Activated naive CD4-positive, alpha-beta T cell treated with anti-CD3 and anti-CD28 coated beads, Interleukin-2, amount 10 ng/mL, durations not matched to agents 7 days and 5 days (primary cell): ENCODE data around the gene ENPEP.
"Not testable (repeated sequence)": the region's sequence is repeated elsewhere in the genome, so short reads cannot be mapped to it uniquely, and the experiment has no call there.

Experiments used
- CTCF ChIA-PET: fragments of 350-600 bp; sonication (Branson Sonifier 250); formaldehyde crosslinking; loops from one replicate; lab custom pipeline; 2021; ENCODE audit warnings: antibody characterized with exemption; lab: Charles Lee
- DNase-seq: peaks from one replicate; pipeline ENCODE4 v3.0.0-alpha.2; 2020
- H3K27ac Mint-ChIP-seq: one replicate; pipeline ENCODE4 v1.8.0; 2021; ENCODE audit warnings: mild to moderate bottlenecking, moderate library complexity, mixed read lengths
- H3K27me3 Mint-ChIP-seq: one replicate; pipeline ENCODE4 v1.8.0; 2021; ENCODE audit warnings: mild to moderate bottlenecking, mixed read lengths
- H3K36me3 Mint-ChIP-seq: one replicate; pipeline ENCODE4 v1.8.0; 2021; ENCODE audit warnings: mixed read lengths
- H3K4me1 Mint-ChIP-seq: one replicate; pipeline ENCODE4 v1.8.0; 2021; ENCODE audit warnings: mixed read lengths
- H3K4me3 Mint-ChIP-seq: one replicate; pipeline ENCODE4 v1.8.0; 2021; ENCODE audit warnings: mild to moderate bottlenecking, moderate library complexity, mixed read lengths
- H3K9me3 Mint-ChIP-seq: one replicate; pipeline ENCODE4 v1.8.0; 2021; ENCODE audit warnings: mixed read lengths

Gene ENPEP

GRCh38 chr4:110472583-110473329 is 3.2 kb upstream of the ENPEP start:
- Mint-ChIP-seq H3K4me3 (no peak overlapping the region), H3K9me3 (no peaks in the 10 kb centered on the region), H3K36me3 (no peaks in the 10 kb centered on the region), H3K4me1 (no peaks in the 10 kb centered on the region), H3K27ac (no peak overlapping the region), H3K27me3 (peaks cover 8% of the 10 kb centered on the region)
- DNase-seq: no peak
- CTCF ChIA-PET: no interaction called here

GRCh38 chr4:110474481-110474880 is 1.5 kb upstream of the ENPEP start:
- H3K27ac Mint-ChIP-seq: no peak overlapping the region
- H3K9me3 Mint-ChIP-seq: no peaks in the 10 kb centered on the region
- H3K27me3 Mint-ChIP-seq: peaks cover 6% of the 10 kb centered on the region
- CTCF ChIA-PET: no interaction called here
- no peak for DNase-seq
- no peak overlapping the region for H3K4me3 Mint-ChIP-seq
- H3K4me1 Mint-ChIP-seq: no peaks in the 10 kb centered on the region
- H3K36me3 Mint-ChIP-seq: no peaks in the 10 kb centered on the region

- CTCF ChIA-PET: not testable (repeated sequence)
These were observed 875 bp upstream of the ENPEP start for GRCh38 chr4:110475080-110475479.

DNA sequence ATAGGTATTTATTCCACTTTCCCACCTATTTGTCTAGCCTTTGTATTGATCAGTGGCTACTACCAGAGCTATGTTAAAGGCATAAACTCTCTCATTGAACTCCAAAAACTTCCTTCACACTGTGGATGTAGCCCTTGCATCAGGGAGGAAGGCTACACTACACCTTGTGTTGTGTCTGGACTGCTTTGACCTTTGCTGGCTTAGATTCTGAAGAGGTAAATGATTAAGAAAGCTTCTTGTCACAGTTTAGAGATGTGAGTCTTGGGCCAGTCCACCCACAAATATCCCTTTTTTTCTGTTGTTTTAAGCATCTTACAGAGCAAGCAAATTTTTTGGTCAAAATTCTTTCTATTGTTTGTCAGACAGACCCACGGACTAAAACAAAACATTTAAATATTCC is 1.9 kb downstream of the ENPEP start:
- Mint-ChIP-seq H3K27ac (no peak overlapping the region), H3K36me3 (no peaks in the 10 kb centered on the region), H3K4me3 (no peak overlapping the region), H3K4me1 (no peaks in the 10 kb centered on the region), H3K27me3 (peaks cover 4% of the 10 kb centered on the region), H3K9me3 (no peaks in the 10 kb centered on the region)
- DNase-seq: no peak
- CTCF ChIA-PET: interaction anchor here (0.6 kb wide), 1 partner anchor 31 kb away, joined by 3 read pairs; no protein-coding TSS in a partner anchor

More at GRCh38 chr4:110475080-110475479, 875 bp upstream of the ENPEP start:
- H3K36me3 Mint-ChIP-seq, H3K4me3 Mint-ChIP-seq, DNase-seq, H3K9me3 Mint-ChIP-seq, H3K27ac Mint-ChIP-seq, H3K4me1 Mint-ChIP-seq, H3K27me3 Mint-ChIP-seq: not testable (repeated sequence)

- H3K4me1 Mint-ChIP-seq: no peaks in the 10 kb centered on the region
These were observed 4.1 kb downstream of the ENPEP start for GRCh38 chr4:110480031-110480549.

GRCh38 chr4:110480746-110481271 is 4.9 kb downstream of the ENPEP start:
- peaks cover 4% of the 10 kb centered on the region for H3K27me3 Mint-ChIP-seq
- CTCF ChIA-PET: no interaction called here

More at GRCh38 chr4:110480031-110480549, 4.1 kb downstream of the ENPEP start:
- no peak for DNase-seq
- CTCF ChIA-PET: no interaction called here
- H3K27me3 Mint-ChIP-seq: peaks cover 4% of the 10 kb centered on the region
- H3K27ac Mint-ChIP-seq: no peak overlapping the region
- H3K36me3 Mint-ChIP-seq: no peaks in the 10 kb centered on the region
- no peak overlapping the region for H3K4me3 Mint-ChIP-seq
- no peaks in the 10 kb centered on the region for H3K9me3 Mint-ChIP-seq

DNA sequence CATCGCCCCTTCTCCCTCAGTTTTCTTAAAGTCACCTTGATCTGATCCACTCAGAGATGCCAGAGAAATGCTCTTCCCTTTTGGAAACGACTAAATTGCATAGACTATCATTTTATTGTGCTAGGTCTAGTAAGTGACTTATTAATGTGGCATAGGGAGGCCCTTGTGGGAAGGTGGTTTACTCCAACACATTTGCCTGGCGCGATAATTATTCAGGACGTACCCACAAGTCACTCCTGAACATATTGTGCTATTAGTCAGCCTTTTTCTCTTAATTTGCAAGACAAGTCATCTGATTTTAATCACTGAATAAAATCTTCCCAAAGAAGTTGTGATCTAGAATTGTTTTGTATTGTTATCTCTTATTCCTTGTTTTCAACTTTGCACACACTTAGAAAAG is 7.6 kb downstream of the ENPEP start:
- Mint-ChIP-seq H3K9me3 (no peaks in the 10 kb centered on the region), H3K36me3 (no peaks in the 10 kb centered on the region), H3K27ac (no peak overlapping the region), H3K4me1 (no peaks in the 10 kb centered on the region), H3K4me3 (no peak overlapping the region), H3K27me3 (peaks cover 4% of the 10 kb centered on the region)
- CTCF ChIA-PET: no interaction called here
- no peak for DNase-seq

More at GRCh38 chr4:110480746-110481271, 4.9 kb downstream of the ENPEP start:
- Mint-ChIP-seq H3K27ac (no peak overlapping the region), H3K4me1 (no peaks in the 10 kb centered on the region), H3K9me3 (no peaks in the 10 kb centered on the region), H3K4me3 (no peak overlapping the region), H3K36me3 (no peaks in the 10 kb centered on the region)
- DNase-seq: no peak

GRCh38 chr4:110484029-110484428 is 8.1 kb downstream of the ENPEP start:
- CTCF ChIA-PET: no interaction called here
- Mint-ChIP-seq H3K4me3 (no peak overlapping the region), H3K4me1 (no peaks in the 10 kb centered on the region), H3K9me3 (no peaks in the 10 kb centered on the region), H3K27ac (no peak overlapping the region), H3K36me3 (no peaks in the 10 kb centered on the region), H3K27me3 (peaks cover 4% of the 10 kb centered on the region)
- no peak for DNase-seq

- peaks cover 4% of the 10 kb centered on the region for H3K27me3 Mint-ChIP-seq
- CTCF ChIA-PET: no interaction called here
- no peaks in the 10 kb centered on the region for H3K4me1 Mint-ChIP-seq
- H3K36me3 Mint-ChIP-seq: no peaks in the 10 kb centered on the region
- H3K9me3 Mint-ChIP-seq: no peaks in the 10 kb centered on the region
- no peak overlapping the region for H3K27ac Mint-ChIP-seq
- H3K4me3 Mint-ChIP-seq: no peak overlapping the region
- DNase-seq: no peak
These were observed 8.8 kb downstream of the ENPEP start for GRCh38 chr4:110484767-110485166.

- CTCF ChIA-PET: no interaction called here
- Mint-ChIP-seq H3K27me3 (peaks cover 4% of the 10 kb centered on the region), H3K36me3 (no peaks in the 10 kb centered on the region), H3K9me3 (no peaks in the 10 kb centered on the region), H3K4me3 (no peak overlapping the region), H3K4me1 (no peaks in the 10 kb centered on the region), H3K27ac (no peak overlapping the region)
- no peak for DNase-seq
These were observed 9.5 kb downstream of the ENPEP start for GRCh38 chr4:110485452-110485851.

DNA sequence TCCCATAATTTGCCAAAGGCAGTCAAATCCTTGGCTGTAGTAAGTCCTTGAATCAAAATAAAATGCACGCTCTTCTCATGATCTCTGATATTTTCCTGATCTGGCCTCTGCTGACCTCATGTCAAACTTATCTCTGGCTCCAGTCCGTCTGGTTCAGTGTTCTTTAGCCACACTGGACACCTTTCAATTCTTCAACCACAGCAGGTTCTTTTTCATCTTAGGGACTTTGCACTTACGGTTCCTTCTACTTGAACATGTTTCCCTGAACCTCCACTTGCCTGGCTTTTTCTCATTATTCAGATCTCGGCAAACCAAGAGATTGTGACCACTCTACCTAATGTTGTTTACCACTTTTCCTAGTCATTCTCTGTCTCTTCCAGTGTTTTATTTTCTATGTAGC is 10.3 kb downstream of the ENPEP start:
- no peak for DNase-seq
- Mint-ChIP-seq H3K27ac (no peak overlapping the region), H3K4me1 (no peaks in the 10 kb centered on the region), H3K4me3 (no peak overlapping the region), H3K9me3 (no peaks in the 10 kb centered on the region), H3K27me3 (peaks cover 4% of the 10 kb centered on the region), H3K36me3 (no peaks in the 10 kb centered on the region)
- CTCF ChIA-PET: interaction anchor here (1.3 kb wide), 1 partner anchor 480 kb away, joined by 3 read pairs; no protein-coding TSS in a partner anchor

- DNase-seq, H3K4me1 Mint-ChIP-seq, H3K27me3 Mint-ChIP-seq, H3K36me3 Mint-ChIP-seq, H3K27ac Mint-ChIP-seq, H3K9me3 Mint-ChIP-seq, H3K4me3 Mint-ChIP-seq: not testable (repeated sequence)
- CTCF ChIA-PET: interaction anchor here (1.3 kb wide), 1 partner anchor 481 kb away, joined by 3 read pairs; no protein-coding TSS in a partner anchor
These were observed 10.9 kb downstream of the ENPEP start for GRCh38 chr4:110486850-110487249.

GRCh38 chr4:110487873-110488272 is 11.9 kb downstream of the ENPEP start:
- H3K36me3 Mint-ChIP-seq: no peaks in the 10 kb centered on the region
- H3K4me1 Mint-ChIP-seq: no peaks in the 10 kb centered on the region
- CTCF ChIA-PET: interaction anchor here (1.3 kb wide), 1 partner anchor 482 kb away, joined by 3 read pairs; no protein-coding TSS in a partner anchor
- H3K4me3 Mint-ChIP-seq: no peak overlapping the region
- no peaks in the 10 kb centered on the region for H3K9me3 Mint-ChIP-seq
- H3K27ac Mint-ChIP-seq: no peak overlapping the region
- no peak for DNase-seq
- H3K27me3 Mint-ChIP-seq: peaks cover 4% of the 10 kb centered on the region

- no peak for DNase-seq
- H3K27ac Mint-ChIP-seq: no peak overlapping the region
- H3K36me3 Mint-ChIP-seq: no peaks in the 10 kb centered on the region
- H3K27me3 Mint-ChIP-seq: peaks cover 4% of the 10 kb centered on the region
- no peaks in the 10 kb centered on the region for H3K4me1 Mint-ChIP-seq
- no peaks in the 10 kb centered on the region for H3K9me3 Mint-ChIP-seq
- H3K4me3 Mint-ChIP-seq: no peak overlapping the region
- CTCF ChIA-PET: no interaction called here
These were observed 14.1 kb downstream of the ENPEP start for GRCh38 chr4:110489901-110490508.
